Fibroblast of villous mesenchyme (primary cell): ENCODE data around the gene SUB1. TPM values are rescaled to one million over a fixed set of nuclear protein-coding genes. Genes with fewer than 3 reads are reported as not detected.
"Not testable (repeated sequence)": the region's sequence is repeated elsewhere in the genome, so short reads cannot be mapped to it uniquely, and the experiment has no call there.

Experiments used
- DNase-seq: peaks from one replicate; pipeline ENCODE4 v3.0.0-alpha.2; 2010; ENCODE audit warnings: low read depth
- H3K4me3 ChIP-seq: 2 replicates; pipeline ENCODE4 v1.5.1; 2011; ENCODE audit warnings: low read depth, mild to moderate bottlenecking, low read length
- total RNA-seq: library from RNA; depleted of rRNA; stranded (reverse); fragments of >200 nt; gene quantifications from 2 replicates; pipeline ENCODE4 v1.2.3, GENCODE V29; 2012
- TF ChIP-seq, protein P1 (sequence below): IDR thresholded peaks from 2 replicates; pipeline ENCODE4 v1.5.1; 2012; ENCODE audit warnings: low read depth, mild to moderate bottlenecking, low read length; ENCODE audit not compliant: insufficient read depth

SUB1 gene
- 105 and 142 TPM in 2 replicates for total RNA-seq

DNA sequence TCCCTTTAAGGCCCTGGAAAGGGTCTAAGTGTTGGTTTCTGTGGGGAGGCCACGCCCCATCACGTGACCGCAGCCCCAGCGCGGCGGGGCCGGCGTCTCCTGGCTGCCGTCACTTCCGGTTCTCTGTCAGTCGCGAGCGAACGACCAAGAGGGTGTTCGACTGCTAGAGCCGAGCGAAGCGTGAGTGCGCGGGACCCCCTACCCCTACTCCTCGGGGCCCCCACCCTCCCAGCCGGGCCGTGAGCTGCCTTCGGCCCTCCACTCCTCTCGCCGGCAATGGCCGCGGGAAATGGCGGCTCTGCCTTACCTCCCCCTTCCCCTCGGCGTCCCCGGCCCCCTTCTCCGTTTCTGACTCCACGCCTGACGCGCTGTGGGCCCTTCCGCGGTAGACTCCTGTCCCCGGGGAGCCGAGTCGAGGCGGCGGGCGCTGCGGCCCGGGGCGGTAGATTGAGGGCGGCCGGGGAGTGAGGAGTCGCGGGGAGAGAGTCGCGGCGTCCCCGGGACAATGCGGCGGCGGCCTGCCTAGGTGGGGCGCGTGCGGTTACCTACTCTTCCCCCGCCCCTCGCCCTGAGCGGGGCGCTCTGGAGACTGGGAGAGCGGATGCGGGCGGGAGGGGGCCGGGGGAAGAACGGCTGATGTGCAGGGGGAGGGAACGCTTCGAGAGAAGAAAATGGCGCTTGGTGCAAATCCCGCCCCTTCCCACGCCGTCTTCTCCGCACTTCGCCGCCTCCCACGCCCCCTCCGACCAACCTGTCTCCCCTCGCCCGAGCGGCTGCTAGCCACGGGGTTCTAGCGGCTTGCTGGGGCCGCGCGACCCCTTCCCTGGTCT, at the start of gene SUB1:
Gene SUB1 (plus strand): TSS at position 112 of the 830 bp plus-strand sequence. CDS start 2,956 bp downstream, outside the sequence.
- peak; percentile 93 for DNase-seq
- TF ChIP-seq, protein P1, sequence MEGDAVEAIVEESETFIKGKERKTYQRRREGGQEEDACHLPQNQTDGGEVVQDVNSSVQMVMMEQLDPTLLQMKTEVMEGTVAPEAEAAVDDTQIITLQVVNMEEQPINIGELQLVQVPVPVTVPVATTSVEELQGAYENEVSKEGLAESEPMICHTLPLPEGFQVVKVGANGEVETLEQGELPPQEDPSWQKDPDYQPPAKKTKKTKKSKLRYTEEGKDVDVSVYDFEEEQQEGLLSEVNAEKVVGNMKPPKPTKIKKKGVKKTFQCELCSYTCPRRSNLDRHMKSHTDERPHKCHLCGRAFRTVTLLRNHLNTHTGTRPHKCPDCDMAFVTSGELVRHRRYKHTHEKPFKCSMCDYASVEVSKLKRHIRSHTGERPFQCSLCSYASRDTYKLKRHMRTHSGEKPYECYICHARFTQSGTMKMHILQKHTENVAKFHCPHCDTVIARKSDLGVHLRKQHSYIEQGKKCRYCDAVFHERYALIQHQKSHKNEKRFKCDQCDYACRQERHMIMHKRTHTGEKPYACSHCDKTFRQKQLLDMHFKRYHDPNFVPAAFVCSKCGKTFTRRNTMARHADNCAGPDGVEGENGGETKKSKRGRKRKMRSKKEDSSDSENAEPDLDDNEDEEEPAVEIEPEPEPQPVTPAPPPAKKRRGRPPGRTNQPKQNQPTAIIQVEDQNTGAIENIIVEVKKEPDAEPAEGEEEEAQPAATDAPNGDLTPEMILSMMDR = no peak
- H3K4me3 ChIP-seq = peak within 1 kb of the TSS; percentile 96

DNA sequence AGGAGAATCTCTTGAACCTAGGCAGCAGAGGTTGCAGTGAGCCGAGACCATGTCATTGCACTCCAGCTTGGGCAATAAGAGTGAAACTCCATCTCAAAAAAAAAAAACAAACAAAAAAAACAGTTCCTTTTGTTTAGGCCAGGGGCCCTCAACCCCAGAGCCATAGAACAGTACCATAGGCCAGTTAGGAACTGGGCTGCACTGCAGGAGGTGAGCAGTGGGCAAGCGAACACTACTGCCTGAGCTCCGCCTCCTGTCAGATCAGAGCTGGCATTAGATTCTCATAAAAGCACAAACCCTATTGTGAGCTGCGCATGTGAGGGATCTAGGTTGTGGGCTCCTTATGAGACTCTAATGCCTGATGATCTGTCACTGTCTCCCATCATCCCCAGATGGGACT, 49.1 kb upstream of the SUB1 start:
- DNase-seq = no peak
- TF ChIP-seq, protein P1 = no peak
- H3K4me3 ChIP-seq = no peak overlapping the region

DNA sequence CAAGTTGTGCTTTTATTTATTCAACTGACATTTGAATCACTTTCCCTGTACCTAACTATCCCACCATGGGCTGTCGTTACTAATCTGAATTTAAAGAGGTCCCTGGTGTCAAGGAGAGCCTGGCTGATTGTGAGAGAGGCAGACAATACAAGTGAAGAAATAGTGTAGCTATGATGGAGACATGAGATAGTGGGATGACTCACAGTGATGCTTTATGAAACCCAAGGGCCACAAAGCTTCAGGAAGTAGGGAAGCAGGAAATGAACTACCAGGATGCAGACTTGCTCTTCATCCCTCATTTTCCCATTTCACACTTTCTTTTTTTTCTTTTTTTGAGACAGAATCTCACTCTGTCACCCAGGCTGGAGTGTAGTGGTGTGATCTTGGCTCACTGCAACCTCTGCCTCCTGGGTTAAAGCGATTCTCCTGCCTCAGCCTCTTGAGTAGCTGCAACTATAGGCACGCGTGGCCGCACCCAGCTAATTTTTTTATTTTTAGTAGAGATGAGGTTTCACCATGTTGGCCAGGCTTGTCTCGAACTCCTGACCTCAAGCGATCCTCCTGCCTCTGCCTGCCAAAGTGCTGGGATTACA, 47.8 kb upstream of the SUB1 start:
- not testable (repeated sequence) for H3K4me3 ChIP-seq
- DNase-seq = peak; percentile 88

DNA sequence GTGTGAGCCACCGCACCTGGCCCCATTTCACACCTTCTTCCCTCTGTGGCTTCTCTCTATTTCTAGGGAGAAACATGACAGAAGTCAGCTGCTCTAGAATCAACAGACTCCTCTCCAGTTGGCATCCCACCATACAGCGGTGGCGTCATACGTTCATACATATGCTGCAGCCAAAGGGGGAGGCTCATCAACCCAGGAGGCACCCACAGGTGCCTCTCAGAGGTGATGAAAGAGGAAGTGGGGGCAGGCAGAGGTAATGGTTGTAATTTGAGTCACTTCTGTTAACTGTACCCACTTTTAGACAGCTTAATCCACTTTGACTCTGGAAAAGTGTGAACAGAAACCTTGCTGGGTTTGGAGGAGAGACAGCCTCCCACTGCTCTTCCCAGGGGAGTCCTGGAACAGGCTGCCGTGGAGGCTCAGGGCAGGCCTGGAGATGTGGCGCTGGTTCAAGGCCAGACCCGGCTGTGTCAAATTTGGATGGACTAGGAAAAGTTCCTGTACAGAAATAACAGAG, 47.3 kb upstream of the SUB1 start:
- TF ChIP-seq, protein P1 = no peak
- DNase-seq = no peak
- no peak overlapping the region for H3K4me3 ChIP-seq

DNA sequence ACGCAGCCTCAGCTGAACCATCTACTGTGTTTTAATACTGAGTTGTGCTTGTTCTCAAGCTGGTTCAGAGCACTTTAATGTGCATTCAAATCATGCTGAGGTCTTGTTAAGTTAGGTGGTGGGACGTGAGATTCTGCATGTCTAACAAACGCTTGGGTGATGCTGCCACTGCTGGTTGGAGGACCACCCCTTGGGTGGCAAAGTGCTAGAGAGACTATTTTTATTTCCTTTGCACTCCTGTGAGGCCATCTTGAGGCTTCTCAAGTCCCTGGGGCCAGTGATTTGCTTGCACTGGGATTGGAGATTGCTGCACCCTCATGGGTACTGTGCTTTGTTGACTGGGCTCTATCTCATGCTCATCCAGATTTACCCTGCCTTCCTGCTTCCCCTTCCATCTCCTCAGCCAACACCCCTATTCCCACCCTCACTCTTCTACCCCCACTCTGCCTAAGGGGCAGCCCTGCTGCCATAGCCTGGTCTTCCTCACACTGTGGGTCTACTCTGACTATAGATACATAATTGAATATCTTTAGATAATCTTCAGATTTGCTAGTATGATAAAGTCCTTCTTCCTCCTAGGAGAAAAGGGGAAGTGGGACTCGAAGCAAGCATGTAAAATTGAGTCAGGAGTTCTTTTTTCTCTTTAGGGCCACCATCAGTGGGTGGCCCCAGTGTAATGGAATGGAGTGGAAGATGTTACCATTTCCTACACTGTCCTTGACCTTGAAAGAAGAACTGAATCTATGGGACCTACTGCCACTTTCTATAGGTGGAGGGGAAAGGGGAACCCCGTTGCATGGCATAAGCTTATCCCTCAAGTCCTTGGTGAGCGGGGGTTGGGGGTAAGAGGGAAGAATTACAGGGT, 45.1 kb upstream of the SUB1 start:
- TF ChIP-seq, protein P1 = no peak
- no peak for DNase-seq
- no peak overlapping the region for H3K4me3 ChIP-seq

DNA sequence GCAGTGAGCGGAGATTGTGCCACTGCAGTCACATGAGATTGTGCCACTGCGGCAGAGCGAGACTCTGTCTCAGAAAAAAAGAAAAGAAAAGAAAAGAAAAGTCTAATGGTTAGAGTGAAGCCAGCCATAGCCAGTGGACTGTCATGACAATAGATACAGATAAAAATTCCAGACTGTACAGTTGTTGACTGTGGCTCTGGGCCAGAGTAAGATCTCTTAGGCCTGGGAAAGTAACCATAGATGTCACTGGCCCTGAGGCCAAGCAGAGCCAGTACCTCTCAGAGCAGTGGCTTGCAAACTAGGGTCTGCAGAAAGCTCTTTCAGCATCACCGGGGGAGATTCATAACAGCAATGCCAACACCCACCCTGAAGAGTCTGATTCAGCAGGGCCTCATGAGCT, 44.1 kb upstream of the SUB1 start:
- no peak overlapping the region for H3K4me3 ChIP-seq
- TF ChIP-seq, protein P1 = no peak
- no peak for DNase-seq
